GM06990 (cell line): ENCODE measurements around the gene GPR158.

Experiments
- DNase-seq: peaks from one replicate; pipeline ENCODE4 v3.0.0-alpha.2; 2011; ENCODE audit not compliant: insufficient read length; ENCODE audit errors: extremely low read depth
- H3K27me3 ChIP-seq: replicated peaks from 2 replicates; pipeline ENCODE4 v1.6.0; 2011; ENCODE audit warnings: low read length; ENCODE audit not compliant: control insufficient read depth, insufficient read depth
- H3K36me3 ChIP-seq: 2 replicates; pipeline ENCODE4 v1.5.1; 2011; ENCODE audit warnings: low read length; ENCODE audit not compliant: control insufficient read depth, insufficient read depth
- H3K4me3 ChIP-seq: replicated peaks from 2 replicates; pipeline ENCODE4 v1.5.1; 2011; ENCODE audit warnings: low read depth, mild to moderate bottlenecking, control low read depth, low read length
- TF ChIP-seq, protein P1 (sequence below): IDR thresholded peaks from 2 replicates; pipeline ENCODE4 v1.5.1; 2011; ENCODE audit warnings: low read length, control low read depth, mild to moderate bottlenecking, inconsistent platforms; ENCODE audit not compliant: insufficient read depth, poor library complexity, severe bottlenecking

The GPR158 gene

DNA sequence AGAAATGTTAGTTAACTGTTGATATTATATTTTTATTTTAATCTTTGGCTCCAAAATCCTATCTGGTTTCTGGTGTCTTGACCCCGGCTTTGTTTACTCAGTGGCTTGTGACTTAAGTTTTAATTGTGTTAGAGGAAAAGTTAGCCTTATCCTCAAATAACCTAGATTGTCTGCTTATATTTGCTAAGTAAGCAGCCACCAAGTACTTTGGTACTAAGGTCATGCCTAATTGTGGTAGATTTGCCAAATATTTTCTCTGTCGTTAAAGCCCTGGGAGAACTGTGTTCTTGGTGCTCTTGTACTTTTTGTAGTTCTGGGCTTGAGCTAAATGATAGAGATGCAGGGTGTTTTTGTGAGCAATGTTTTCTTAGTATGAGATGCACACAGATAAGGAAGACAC is 34.8 kb downstream of the GPR158 start:
- no peaks in the 10 kb centered on the region for H3K27me3 ChIP-seq
- no peak overlapping the region for H3K4me3 ChIP-seq
- TF ChIP-seq, protein P1, sequence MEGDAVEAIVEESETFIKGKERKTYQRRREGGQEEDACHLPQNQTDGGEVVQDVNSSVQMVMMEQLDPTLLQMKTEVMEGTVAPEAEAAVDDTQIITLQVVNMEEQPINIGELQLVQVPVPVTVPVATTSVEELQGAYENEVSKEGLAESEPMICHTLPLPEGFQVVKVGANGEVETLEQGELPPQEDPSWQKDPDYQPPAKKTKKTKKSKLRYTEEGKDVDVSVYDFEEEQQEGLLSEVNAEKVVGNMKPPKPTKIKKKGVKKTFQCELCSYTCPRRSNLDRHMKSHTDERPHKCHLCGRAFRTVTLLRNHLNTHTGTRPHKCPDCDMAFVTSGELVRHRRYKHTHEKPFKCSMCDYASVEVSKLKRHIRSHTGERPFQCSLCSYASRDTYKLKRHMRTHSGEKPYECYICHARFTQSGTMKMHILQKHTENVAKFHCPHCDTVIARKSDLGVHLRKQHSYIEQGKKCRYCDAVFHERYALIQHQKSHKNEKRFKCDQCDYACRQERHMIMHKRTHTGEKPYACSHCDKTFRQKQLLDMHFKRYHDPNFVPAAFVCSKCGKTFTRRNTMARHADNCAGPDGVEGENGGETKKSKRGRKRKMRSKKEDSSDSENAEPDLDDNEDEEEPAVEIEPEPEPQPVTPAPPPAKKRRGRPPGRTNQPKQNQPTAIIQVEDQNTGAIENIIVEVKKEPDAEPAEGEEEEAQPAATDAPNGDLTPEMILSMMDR = no peak
- DNase-seq = no peak
- H3K36me3 ChIP-seq = no peaks in the 10 kb centered on the region

DNA sequence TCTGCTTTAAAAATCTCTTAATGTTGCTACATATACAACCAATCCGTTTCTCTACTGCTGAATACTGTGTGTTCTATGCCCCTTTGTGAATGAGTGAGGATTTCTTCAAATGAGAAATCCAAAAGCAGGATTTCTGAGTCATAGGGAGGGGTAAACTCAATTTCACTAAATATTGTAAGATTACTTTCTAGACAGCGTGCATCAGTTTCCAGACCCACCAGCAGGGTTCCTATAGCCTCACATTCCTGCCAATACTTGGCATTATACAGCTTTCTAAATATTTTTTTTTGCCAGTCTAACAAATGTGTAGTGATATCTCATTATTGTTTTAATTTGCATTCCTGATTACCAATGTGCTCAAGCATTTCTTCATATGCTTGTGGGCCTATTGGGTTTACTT is 35.5 kb downstream of the GPR158 start:
- TF ChIP-seq, protein P1 = no peak
- no peak overlapping the region for H3K4me3 ChIP-seq
- H3K27me3 ChIP-seq = no peaks in the 10 kb centered on the region
- DNase-seq = no peak
- no peaks in the 10 kb centered on the region for H3K36me3 ChIP-seq

DNA sequence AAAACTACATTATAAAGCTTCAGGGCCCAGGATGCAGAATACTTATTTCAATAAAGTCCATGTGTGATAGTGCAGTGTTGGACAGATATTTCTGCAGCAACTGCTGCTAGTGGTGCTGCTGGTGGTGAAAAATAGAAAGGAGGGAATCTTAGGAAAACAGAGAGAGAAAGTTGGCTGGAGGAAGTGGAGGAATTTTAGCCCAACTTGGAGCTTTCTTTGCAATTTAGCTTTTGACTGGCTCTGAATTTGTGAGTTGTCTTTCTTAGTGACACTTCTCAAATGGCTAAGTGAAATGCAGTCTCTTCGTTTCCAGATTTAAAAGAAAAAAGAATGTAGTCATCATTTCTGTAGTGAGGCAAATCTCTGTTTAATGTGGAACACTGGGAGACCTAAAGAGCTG is 45.4 kb downstream of the GPR158 start:
- no peaks in the 10 kb centered on the region for H3K27me3 ChIP-seq
- TF ChIP-seq, protein P1 = no peak
- no peak for DNase-seq
- H3K36me3 ChIP-seq = no peaks in the 10 kb centered on the region
- H3K4me3 ChIP-seq = no peak overlapping the region

DNA sequence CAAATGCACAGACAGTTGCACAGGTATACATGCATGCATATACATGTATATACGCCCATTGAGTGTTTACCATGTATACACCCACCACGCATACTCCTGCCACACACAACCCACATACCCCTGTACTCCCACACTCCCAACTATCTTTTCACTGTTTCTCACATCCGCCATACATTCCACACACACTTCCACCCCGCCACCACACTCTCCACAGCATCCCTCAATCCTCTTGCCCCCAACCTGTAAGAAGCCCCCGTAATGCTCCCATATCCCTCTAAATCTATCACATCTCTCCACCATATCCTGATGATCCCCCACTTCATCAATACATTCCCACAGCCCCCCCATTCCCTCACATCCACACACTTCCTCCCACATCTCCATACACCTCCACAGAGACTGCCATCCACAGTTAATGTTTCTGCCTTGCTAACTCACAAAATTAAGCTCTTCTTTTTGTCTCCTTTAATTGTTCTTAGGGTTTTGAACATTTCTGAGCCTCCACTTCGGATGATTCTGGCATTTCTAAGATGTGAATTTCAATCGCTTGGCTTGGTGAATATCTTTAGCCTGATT is 47.4 kb downstream of the GPR158 start:
- H3K27me3 ChIP-seq = no peaks in the 10 kb centered on the region
- no peaks in the 10 kb centered on the region for H3K36me3 ChIP-seq
- TF ChIP-seq, protein P1 = no peak
- no peak for DNase-seq
- no peak overlapping the region for H3K4me3 ChIP-seq

DNA sequence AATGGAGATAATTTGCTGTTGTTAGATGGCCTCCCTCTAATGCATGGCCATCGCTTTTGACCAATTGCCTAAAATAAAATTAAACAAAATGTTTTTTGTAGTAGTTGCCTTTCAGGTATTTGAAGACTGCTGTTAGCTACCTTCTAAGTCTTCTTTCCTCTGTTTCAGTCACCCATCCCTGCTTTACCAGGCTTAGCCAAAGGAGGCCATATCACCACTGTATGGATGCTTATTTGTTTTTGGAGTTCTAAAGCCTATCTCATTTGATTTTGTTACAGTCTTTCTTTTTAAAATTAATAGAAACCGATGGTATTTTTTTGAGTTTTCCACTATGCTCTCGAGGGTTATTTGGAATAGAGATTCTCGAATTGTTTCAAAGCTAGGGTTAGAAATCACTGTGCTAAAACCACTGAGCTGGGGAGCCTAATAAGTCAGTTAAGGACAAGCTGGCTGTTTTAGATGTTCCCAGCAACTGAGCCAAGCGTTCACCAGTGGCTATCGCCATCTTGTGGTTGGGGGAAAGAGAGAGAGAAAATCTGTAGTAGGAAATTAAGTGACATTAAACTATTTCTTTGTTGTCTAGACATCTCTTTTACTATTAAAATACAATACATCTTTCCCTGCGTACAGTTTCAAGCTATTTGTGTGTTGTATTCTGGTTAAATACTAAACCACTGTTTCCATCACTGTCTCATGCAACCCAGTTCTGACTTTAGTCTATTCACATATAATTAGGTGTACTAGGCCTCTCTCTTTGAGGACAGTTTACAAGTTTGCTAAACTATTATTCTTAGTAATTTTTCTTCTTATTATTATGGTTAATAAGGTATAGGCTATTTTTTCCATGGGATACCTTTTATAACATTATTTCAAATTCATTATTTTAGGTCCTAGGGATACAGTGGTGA is 52.2 kb downstream of the GPR158 start:
- no peak overlapping the region for H3K4me3 ChIP-seq
- no peaks in the 10 kb centered on the region for H3K36me3 ChIP-seq
- no peaks in the 10 kb centered on the region for H3K27me3 ChIP-seq
- TF ChIP-seq, protein P1 = peak; percentile 68
- no peak for DNase-seq
